Stimulated activated CD4-positive, alpha-beta T cell treated with anti-CD3 and anti-CD28 coated beads, Interleukin-4, amount 100 ng/mL, for 1 hour (primary cell): ENCODE results near the gene TSHZ2.
A peak's percentile ranks its signal among the peaks of the same experiment; 100 is the strongest.
"Not testable (repeated sequence)": the region's sequence is repeated elsewhere in the genome, so short reads cannot be mapped to it uniquely, and the experiment has no call there.

ENCODE experiments used
- DNase-seq: peaks from one replicate; pipeline ENCODE4 v3.0.0-alpha.2; 2020

Gene TSHZ2

GRCh38 chr20:53365539-53366075, 393.4 kb downstream of the TSHZ2 start:
- no peak for DNase-seq

GRCh38 chr20:53366928-53367327, 394.8 kb downstream of the TSHZ2 start:
- not testable (repeated sequence) for DNase-seq

GRCh38 chr20:53369871-53370270, 397.7 kb downstream of the TSHZ2 start:
- DNase-seq = no peak

GRCh38 chr20:53370345-53370961, 398.3 kb downstream of the TSHZ2 start:
- DNase-seq = no peak

- DNase-seq = no peak
Measured at GRCh38 chr20:53371216-53371615, 399.1 kb downstream of the TSHZ2 start.

GRCh38 chr20:53376021-53376420, 403.9 kb downstream of the TSHZ2 start:
- DNase-seq = no peak

GRCh38 chr20:53379014-53379832, 407.1 kb downstream of the TSHZ2 start:
- DNase-seq = no peak

GRCh38 chr20:53379833-53380120, 407.6 kb downstream of the TSHZ2 start:
- no peak for DNase-seq

- DNase-seq = no peak
Measured at GRCh38 chr20:53381568-53382262, 409.6 kb downstream of the TSHZ2 start.

- DNase-seq = no peak
Measured at GRCh38 chr20:53382263-53382844, 410.2 kb downstream of the TSHZ2 start.

- no peak for DNase-seq
Measured at GRCh38 chr20:53383916-53384315, 411.8 kb downstream of the TSHZ2 start.

GRCh38 chr20:53384392-53384791, 412.2 kb downstream of the TSHZ2 start:
- no peak for DNase-seq

- no peak for DNase-seq
Measured at GRCh38 chr20:53385941-53386767, 414.0 kb downstream of the TSHZ2 start.

- peak; percentile 13 for DNase-seq
Measured at GRCh38 chr20:53387983-53388675, 416.0 kb downstream of the TSHZ2 start.

- DNase-seq = no peak
Measured at GRCh38 chr20:53389516-53390300, 417.6 kb downstream of the TSHZ2 start.

- DNase-seq = no peak
Measured at GRCh38 chr20:53390770-53391169, 418.6 kb downstream of the TSHZ2 start.

- no peak for DNase-seq
Measured at GRCh38 chr20:53394433-53394832, 422.3 kb downstream of the TSHZ2 start.

- no peak for DNase-seq
Measured at GRCh38 chr20:53395188-53395923, 423.2 kb downstream of the TSHZ2 start.

- no peak for DNase-seq
Measured at GRCh38 chr20:53399083-53399482, 426.9 kb downstream of the TSHZ2 start.
